HepG2 (cell line): ENCODE measurements around the gene GATAD2B. TPM values are rescaled to one million over a fixed set of nuclear protein-coding genes. Genes with fewer than 3 reads are reported as not detected.
A peak's percentile ranks its signal among the peaks of the same experiment; 100 is the strongest.

Experiments used
- ATRX ChIP-seq: sonication (generic); formaldehyde crosslinking; IDR thresholded peaks from 2 replicates; pipeline ENCODE4 v1.4.0; 2020; ENCODE audit warnings: missing genetic modification reagents, borderline replicate concordance
- DBP ChIP-seq: sonication (generic); formaldehyde crosslinking; IDR thresholded peaks from 2 replicates; pipeline ENCODE4 v1.4.0; 2020; ENCODE audit warnings: missing genetic modification reagents; ENCODE audit errors: not compliant biosample characterization
- ETV6 ChIP-seq: sonication (generic); formaldehyde crosslinking; conservative IDR thresholded peaks from 2 replicates; pipeline ENCODE4 v1.4.0; 2020; ENCODE audit warnings: missing genetic modification reagents
- MXD1 ChIP-seq: sonication (generic); formaldehyde crosslinking; IDR thresholded peaks from 2 replicates; pipeline ENCODE4 v1.4.0; 2020; ENCODE audit warnings: mild to moderate bottlenecking, missing genetic modification reagents
- PAF1 ChIP-seq: IDR thresholded peaks from 2 replicates; pipeline ENCODE4 v1.6.1; 2016; ENCODE audit warnings: missing genetic modification reagents, missing compliant biosample characterization
- SYNCRIP ChIP-seq: fragments of 200-400 bp; formaldehyde crosslinking; IDR thresholded peaks from 2 replicates; pipeline ENCODE4 v1.6.1; 2018; ENCODE audit warnings: mild to moderate bottlenecking, low read depth, low read length; ENCODE audit not compliant: insufficient read depth
- ZHX1 ChIP-seq: sonication (generic); formaldehyde crosslinking; IDR thresholded peaks from 2 replicates; pipeline ENCODE4 v1.8.1; 2022; ENCODE audit warnings: low read depth, mild to moderate bottlenecking, missing genetic modification reagents
- ZMAT5 ChIP-seq: sonication (generic); formaldehyde crosslinking; IDR thresholded peaks from 2 replicates; pipeline ENCODE4 v1.5.0; 2020; ENCODE audit warnings: mild to moderate bottlenecking, low read depth, missing genetic modification reagents, borderline replicate concordance
- ZNF234 ChIP-seq: sonication (generic); formaldehyde crosslinking; conservative IDR thresholded peaks from 2 replicates; pipeline ENCODE4 v1.5.1; 2020; ENCODE audit warnings: mild to moderate bottlenecking, missing genetic modification reagents
- ZNF253 ChIP-seq: sonication (generic); formaldehyde crosslinking; IDR thresholded peaks from 2 replicates; pipeline ENCODE4 v1.8.0; 2022; ENCODE audit warnings: mild to moderate bottlenecking, missing genetic modification reagents, borderline replicate concordance
- ZNF260 ChIP-seq: sonication (generic); formaldehyde crosslinking; IDR thresholded peaks from 2 replicates; pipeline ENCODE4 v1.4.0; 2020; ENCODE audit warnings: missing genetic modification reagents, low read depth, mild to moderate bottlenecking, borderline replicate concordance
- ZNF556 ChIP-seq: sonication (generic); formaldehyde crosslinking; IDR thresholded peaks from 2 replicates; pipeline ENCODE4 v1.4.0; 2020; ENCODE audit warnings: mild to moderate bottlenecking, missing genetic modification reagents, borderline replicate concordance
- ZNF746 ChIP-seq: sonication (generic); formaldehyde crosslinking; IDR thresholded peaks from 2 replicates; pipeline ENCODE4 v1.8.0; 2022; ENCODE audit warnings: mild to moderate bottlenecking, missing genetic modification reagents
- polyA plus RNA-seq, 8 experiments: library from polyadenylated mRNA; depleted of rRNA in 3 of 8; stranded (reverse) in 7 of 8; unstranded in 1 of 8; fragments of >200 nt; fragmentation: Illumina TruSeq in 4 of 8; extraction: Trizol in 4 of 8; gene quantifications; 2 replicates each; pipeline versions ENCODE4 v1.2.1 to v1.2.3, GENCODE V29; 2011 to 2016; ENCODE audit warnings: low read depth in 4 of 8, missing spikeins in 1 of 8, mixed read lengths in 1 of 8; ENCODE audit not compliant: insufficient read depth in 1 of 8
- total RNA-seq, 5 experiments: library from RNA; depleted of rRNA; stranded (reverse); fragments of >200 nt; fragmentation: Illumina TruSeq; extraction: Trizol; gene quantifications; 2 replicates each; pipeline ENCODE4 v1.2.3, GENCODE V29; 2016; ENCODE audit warnings: low read depth in 1 of 5

The GATAD2B gene
- total and polyA plus RNA-seq, 2 of the 13 experiments (the other 11 are each of a cell fraction or from before 2014, with no cell fraction given) = 3.2 to 5.2 TPM

- TF ChIP-seq MXD1 (CRISPR knock-in tag) = peak; percentile 92
- TF ChIP-seq DBP (CRISPR knock-in tag) = no peak
- peak; percentile 34 for TF ChIP-seq ZNF746 (CRISPR knock-in tag)
- peak; percentile 53; the same call in 1 of the 2 replicates for TF ChIP-seq ZNF556 (CRISPR knock-in tag)
- peak; percentile 79; the same call in 1 of the 2 replicates for TF ChIP-seq ZNF234
- no peak for TF ChIP-seq ATRX (CRISPR knock-in tag)
- TF ChIP-seq ZNF253 (CRISPR knock-in tag) = no peak
- no peak for TF ChIP-seq PAF1 (CRISPR knock-in tag)
- TF ChIP-seq ZNF260 = no peak
- TF ChIP-seq SYNCRIP = no peak
- TF ChIP-seq ETV6 (CRISPR knock-in tag) = peak; percentile 93
- TF ChIP-seq ZHX1 = no peak
- TF ChIP-seq ZMAT5 (CRISPR knock-in tag) = no peak
Observed at GRCh38 chr1:153967107-153967999, 44.6 kb upstream of the GATAD2B start, which contains the start of gene CREB3L4 (continued).
